HG02588 (cell line): ENCODE measurements around the gene NFYC.

Experiments
- ATAC-seq: cut with Tn5 transposase; IDR thresholded peaks from one replicate; pipeline ENCODE4 v1.9.1; 2021; ENCODE audit warnings: mild to moderate bottlenecking, moderate library complexity; ENCODE audit not compliant: unreplicated experiment

The NFYC gene

GRCh38 chr1:40794974-40795715 lies 103.6 kb downstream of the NFYC start:
- no peak for ATAC-seq

DNA sequence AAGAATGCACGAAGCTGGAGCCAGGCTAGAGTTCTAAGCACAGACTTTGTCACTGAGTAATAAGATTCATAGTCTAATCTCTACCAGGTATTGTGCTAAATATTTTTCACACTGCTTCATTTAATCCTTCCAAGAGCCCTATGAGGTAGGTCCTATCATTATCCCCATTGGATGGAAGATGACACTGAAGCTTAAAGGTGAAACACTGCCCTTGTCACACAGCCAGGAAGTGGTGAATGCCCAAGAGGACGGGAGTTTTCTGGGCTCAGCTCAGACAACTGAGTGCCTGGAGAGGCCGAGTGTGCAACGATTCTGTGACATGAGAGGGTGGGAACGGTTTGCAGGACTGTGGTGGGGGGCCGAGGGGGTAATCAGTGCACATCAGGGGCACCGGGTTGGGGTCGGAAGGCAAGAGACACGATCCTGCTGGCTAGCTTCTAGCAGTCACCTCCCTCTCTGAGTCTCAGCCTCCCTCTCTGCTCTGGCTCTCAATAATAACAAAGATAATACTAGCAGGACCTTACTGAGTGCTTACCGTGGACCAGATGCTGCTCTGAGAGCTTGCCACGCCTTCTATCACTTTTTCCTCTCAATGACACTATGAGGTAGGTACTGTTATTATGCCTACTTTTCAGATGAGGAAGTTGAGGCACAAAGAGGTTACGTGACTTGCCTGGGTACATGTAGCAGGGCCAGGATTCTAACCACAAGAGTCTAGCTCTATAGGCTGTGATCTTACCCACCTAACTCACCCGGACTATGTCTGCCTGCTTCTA lies 104.5 kb downstream of the NFYC start:
- no peak for ATAC-seq

DNA sequence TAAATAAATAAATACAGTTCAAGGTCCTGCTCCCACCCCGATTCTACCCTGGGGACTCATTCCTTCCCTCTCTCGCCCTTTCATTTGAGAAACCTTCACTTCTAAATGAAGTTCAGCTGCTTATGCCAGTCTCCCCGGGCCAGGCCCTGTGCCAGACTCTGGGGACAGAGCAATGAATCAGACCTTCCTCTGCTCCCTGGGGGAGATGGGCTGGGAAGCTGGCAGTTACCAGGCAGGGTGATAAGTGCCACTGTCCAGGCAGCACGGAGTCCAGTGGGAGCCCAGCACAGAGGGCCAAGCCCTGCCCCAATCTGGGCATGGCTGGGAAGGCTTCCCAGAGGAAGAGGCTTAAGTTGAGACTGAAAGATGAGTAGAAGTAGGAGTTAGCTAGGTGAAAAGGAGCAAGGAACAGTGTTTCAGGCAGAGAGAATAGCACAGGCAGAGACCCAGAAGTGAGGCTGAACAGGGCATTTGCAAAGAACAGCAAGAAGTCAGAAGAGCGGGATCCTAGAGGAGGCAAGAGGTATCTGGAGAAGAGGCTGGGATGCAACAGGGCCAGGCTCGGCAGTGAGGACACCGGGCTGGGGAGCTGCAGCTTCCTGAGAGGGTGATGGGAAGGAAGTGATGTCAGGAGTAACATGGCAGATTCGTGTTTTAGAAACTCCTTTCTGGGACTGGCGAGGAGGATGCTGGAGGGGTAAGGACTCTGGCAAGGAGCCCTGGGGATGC lies 105.6 kb downstream of the NFYC start:
- ATAC-seq = no peak

DNA sequence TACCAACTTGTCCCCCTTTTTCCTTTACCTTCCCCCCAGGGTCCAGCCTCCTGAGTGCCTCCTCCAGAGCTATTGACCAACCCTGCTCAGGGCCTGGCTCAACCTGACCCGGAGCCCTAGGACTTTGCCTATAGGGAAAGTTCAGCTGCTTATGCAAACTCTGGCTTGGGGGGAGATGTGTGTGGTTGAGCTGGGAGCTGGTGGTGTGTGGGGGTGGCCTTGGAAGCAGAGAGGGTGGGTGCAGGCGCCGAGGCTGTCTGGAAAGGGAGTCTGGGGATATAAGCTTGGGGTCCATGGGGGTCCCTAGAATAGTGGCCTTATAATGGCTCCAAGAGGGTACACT lies 106.1 kb downstream of the NFYC start:
- no peak for ATAC-seq

DNA sequence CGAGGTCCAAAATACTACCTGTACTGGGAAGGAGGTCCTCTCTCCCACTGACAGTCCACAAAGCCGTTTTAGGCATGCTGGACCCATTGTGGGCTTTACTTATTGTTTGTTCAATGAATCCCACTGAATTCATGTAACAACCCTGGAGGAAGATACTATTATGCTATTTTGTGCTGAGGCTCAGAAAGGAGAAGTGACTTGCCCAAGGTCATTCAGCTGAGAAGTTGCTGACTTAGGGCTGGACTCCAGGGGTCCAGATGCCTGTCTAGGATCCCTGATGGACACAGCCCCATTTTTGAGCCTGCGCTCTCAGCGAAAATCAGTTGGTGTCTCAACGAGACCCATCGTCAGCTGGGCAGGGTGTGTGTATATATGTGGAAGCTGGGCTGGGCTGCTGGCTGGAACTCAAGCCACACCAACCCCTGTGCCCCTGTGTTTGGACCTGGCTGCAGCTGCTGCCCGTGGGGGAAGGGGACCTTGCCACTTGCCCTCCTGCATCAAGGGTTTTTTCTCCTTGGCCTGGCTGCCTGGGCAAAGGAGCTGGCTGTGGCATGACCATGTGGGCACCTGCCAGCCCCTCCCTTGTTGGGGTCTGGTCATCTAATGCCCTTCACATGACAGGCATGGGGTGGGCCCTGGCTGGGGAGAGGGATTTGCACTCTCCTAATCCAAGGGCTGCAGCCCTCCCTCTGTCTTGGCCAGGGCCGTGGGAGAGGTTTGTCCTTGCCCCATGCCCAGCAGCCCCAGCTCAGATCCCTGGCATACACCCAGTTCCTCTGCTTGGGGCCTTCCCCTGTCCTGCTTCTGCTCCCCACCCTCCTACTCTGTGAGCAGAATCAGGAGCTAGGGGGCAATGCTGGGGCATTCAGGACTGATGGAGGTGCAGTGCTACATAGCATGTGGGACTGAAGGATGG lies 107.1 kb downstream of the NFYC start:
- ATAC-seq = no peak

DNA sequence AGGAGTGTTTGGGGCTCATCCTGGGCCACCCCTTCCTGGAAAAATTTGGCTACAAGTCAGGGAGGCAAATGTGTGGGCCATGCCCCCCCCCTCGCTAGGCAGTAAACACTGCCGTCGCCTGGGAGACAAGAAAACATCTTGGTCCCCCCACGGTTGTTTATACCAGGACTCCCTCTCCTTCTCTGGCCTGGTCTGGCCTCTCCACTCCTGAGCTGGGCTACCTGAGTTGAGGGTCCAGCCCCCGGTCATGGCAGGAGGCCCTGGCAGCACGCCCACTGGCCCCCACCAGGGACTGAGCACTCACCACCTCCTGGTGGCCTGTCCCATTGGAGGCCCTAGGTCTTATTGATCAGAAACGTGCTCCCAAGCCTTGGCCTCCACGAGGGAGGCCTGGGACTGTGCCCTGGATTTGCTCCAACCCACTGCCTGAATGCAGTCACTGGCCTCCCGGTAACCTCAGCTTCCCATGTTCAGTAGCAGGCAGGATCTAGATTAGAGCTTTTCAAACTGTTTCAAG lies 107.9 kb downstream of the NFYC start:
- no peak for ATAC-seq

DNA sequence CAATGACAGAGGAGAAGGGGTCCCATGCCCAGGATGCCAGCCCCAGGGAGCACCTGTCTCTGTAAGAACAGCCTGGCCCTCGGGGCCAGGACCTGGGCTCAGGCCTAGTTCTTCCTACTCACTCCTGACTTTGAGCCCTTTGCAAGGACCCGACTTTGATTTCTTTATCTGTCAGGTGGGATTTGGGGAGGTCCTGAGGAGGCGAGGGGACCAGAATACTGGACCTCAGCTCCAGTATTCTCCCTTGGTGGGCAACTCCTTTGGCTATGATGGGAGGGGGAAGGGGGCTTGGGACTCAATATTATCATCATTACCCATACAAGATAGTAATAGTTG lies 110.2 kb downstream of the NFYC start:
- ATAC-seq = no peak

- ATAC-seq = peak; percentile 57
Measured at GRCh38 chr1:40802078-40802741, 110.7 kb downstream of the NFYC start.

GRCh38 chr1:40802742-40803113 lies 111.2 kb downstream of the NFYC start:
- no peak for ATAC-seq

DNA sequence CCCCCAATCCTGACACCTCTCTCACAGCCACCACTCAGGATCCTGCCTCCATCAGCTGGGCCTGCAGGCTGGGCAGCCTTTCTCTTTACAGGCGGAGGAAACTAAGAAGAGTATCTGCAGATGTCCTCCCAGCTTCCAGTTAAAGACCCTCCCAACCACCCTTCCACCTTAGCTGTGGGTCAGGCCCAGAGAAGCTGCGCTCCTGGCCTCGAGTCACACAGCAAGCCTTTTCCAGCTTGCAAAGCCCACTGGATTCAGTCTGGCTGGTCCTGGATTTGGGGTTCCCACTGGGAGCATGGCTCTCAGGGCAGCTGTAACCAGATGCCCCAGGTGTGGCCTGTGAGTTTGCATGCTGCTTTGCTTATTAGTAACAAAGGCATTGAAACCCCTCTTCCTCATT lies 111.9 kb downstream of the NFYC start:
- no peak for ATAC-seq

DNA sequence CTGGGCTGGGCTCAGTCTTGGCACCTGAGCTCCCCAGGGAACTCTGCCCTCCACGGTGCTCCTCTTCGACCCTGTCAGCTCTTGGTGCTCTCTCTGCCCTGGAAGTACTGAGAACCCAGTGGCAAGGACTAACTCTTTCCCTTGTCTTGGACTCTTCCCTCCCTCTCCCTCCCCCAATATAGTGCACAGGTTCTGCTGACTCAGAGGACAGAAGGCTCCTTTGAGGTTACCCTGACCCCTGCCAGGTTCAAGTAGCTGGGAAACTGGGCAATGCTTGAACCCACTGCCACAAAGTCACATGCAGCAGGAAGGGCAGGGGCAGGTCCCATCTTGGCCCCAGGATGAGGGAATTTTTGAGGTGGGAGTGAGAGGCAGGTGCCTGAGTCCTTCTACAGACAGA lies 112.4 kb downstream of the NFYC start:
- ATAC-seq = no peak

DNA sequence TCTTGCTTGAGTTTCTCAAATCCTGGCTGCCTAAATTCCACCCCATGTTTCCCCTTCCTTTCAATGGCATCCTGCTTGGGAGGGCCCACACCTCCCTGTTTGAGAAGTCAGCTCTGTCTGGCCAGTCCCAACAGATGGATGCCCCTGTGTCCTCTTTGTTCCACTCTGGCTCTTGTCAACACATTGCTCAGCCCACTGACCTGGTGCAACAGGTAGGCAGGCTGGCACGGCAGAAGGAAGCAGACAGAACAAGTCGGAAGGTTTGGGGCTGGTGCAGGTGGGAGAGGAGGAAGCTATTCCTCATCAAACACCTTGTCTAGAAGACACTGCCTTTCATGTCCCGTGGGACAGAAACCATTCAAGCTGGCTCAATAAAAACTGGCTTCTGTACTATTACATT lies 114.7 kb downstream of the NFYC start:
- ATAC-seq = no peak

DNA sequence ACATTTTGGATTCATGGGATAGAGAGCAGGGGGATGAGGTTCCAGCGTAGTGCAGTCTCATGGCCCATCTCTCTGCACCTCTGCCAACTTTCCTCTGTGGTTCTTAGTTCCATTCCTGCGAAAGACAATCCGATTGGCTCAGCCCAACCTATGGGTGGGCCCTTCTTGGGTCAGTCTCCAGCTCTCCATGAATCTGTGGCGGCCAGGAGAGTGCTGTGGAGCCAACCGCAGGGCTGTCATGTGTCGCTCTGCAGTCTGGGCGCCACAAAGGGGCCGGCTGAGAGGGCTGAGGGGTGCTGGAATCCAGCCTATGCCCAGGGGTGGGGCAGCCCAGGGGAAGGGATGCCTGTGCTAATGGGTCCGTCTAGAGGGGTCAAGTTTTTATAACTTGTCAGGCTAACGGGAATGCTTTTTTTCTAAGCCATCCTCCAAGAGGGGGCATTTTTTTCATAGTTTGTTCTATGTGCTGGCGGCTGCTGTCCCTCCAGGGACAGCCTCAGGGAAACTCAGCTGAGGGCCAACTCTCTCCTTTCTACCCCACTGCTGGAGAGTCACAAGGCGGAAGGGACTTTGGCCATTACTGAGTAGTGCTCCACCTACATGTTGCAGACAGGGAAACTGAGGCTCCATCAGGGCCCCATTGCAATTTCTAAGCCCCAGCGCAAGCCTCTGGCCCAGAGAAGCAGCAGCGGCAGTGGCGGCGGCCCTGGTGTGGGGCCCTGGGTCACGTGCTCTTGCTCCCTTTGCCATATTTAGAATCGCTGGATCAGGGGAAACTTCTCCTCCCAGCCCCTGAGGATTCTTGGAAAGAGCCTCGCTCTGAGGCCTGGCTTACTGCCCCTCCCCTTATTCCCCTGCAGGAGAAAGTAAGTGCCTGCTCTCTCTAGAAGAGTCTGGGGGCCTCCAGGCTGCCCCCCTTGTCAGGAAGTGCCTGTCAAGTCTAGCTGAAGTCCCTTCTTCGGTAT lies 115.5 kb downstream of the NFYC start:
- ATAC-seq = no peak

- no peak for ATAC-seq
Measured at GRCh38 chr1:40808002-40808401, 116.5 kb downstream of the NFYC start.

DNA sequence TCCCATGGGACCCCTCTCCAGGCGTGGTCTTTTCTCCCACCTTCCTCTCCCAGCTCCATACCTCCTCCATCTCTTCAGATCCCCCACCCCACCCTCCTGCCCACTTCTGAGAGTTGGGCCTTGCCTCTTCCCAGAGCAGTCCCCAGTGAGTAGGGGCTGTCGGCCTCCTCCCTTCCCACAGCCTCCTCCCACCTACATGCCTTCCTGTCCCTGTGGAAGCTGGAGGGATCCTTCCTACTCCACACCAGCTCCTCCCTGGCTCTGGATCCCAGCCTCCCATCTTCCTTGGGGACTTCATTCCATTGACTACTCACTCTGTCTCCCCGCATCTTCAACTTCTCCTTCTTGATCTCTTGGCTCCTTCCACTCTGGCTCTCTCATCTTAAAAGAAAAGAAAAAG lies 116.9 kb downstream of the NFYC start:
- ATAC-seq = no peak

DNA sequence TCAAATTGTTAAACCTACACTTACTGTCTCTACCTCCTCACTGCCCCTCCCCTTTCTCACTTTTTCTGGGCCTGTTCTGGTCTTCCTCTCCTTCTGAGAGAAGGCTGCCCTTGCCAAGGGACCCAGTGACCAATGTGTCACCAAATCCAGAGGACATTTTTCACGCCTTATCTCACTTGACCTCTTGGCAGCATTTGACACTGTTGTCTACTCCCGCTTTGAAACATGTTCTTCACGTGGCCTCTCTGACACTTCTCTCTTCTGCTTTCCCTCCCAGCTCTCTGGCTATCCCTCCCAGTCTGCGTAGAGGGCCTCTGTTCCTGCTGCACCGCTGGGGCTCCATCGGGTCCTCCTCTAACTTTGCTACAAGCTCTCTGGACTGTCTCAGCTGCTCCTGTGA lies 117.4 kb downstream of the NFYC start:
- ATAC-seq = no peak

- no peak for ATAC-seq
Measured at GRCh38 chr1:40810927-40811326, 119.4 kb downstream of the NFYC start.

GRCh38 chr1:40815420-40815819 lies 123.9 kb downstream of the NFYC start:
- ATAC-seq = no peak

- ATAC-seq = no peak
Measured at GRCh38 chr1:40817791-40818263, 126.3 kb downstream of the NFYC start.
